Endometrium (tissue), 2 donors: ENCODE data around the gene ATIC.

ENCODE experiments used
- FAIRE-seq: peaks from 2 replicates; lab custom pipeline; 2012; peaks lifted over from hg19 to GRCh38; lab: Jason Lieb, UNC
- donor health status: control.
- donor health status: control.

ATIC gene

GRCh38 chr2:215361211-215361875 lies 49.5 kb downstream of the ATIC start:
- no peak for FAIRE-seq

GRCh38 chr2:215361876-215362561 lies 50.2 kb downstream of the ATIC start:
- FAIRE-seq = no peak

- no peak for FAIRE-seq
Observed at GRCh38 chr2:215362562-215362904, 50.7 kb downstream of the ATIC start.

- FAIRE-seq = no peak
Observed at GRCh38 chr2:215363039-215363438, 51.2 kb downstream of the ATIC start.

- FAIRE-seq = no peak
Observed at GRCh38 chr2:215363461-215364156, 51.8 kb downstream of the ATIC start.

- no peak for FAIRE-seq
Observed at GRCh38 chr2:215364157-215365155, 52.6 kb downstream of the ATIC start.

GRCh38 chr2:215365184-215365658 lies 53.4 kb downstream of the ATIC start:
- no peak for FAIRE-seq

GRCh38 chr2:215366440-215367032 lies 54.7 kb downstream of the ATIC start:
- FAIRE-seq = no peak

- FAIRE-seq = no peak
Observed at GRCh38 chr2:215367662-215368492, 56.0 kb downstream of the ATIC start.

- FAIRE-seq = no peak
Observed at GRCh38 chr2:215368493-215368809, 56.6 kb downstream of the ATIC start.

- no peak for FAIRE-seq
Observed at GRCh38 chr2:215369181-215369760, 57.4 kb downstream of the ATIC start.

- FAIRE-seq = no peak
Observed at GRCh38 chr2:215370112-215370965, 58.5 kb downstream of the ATIC start.

GRCh38 chr2:215371915-215372897 lies 60.3 kb downstream of the ATIC start:
- no peak for FAIRE-seq

GRCh38 chr2:215372968-215373649 lies 61.2 kb downstream of the ATIC start:
- FAIRE-seq = no peak

GRCh38 chr2:215374002-215374401 lies 62.1 kb downstream of the ATIC start:
- FAIRE-seq = no peak

- no peak for FAIRE-seq
Observed at GRCh38 chr2:215374642-215375466, 63.0 kb downstream of the ATIC start.

- no peak for FAIRE-seq
Observed at GRCh38 chr2:215375467-215375830, 63.6 kb downstream of the ATIC start.
